NCI-H345 treated with DMSO at 0.1 percent for 48 hours (cell line): Measurements from ENCODE around the gene UBA52.
"Not testable (repeated sequence)": the region's sequence is repeated elsewhere in the genome, so short reads cannot be mapped to it uniquely, and the experiment has no call there.

ENCODE experiments used
- DNase-seq: peaks from one replicate; lab custom pipeline; 2025; ENCODE audit not compliant: unreplicated experiment; lab: John Stamatoyannopoulos, UW

Gene UBA52

GRCh38 chr19:18591735-18592385 is 20.2 kb downstream of the UBA52 start:
- no peak for DNase-seq

DNA sequence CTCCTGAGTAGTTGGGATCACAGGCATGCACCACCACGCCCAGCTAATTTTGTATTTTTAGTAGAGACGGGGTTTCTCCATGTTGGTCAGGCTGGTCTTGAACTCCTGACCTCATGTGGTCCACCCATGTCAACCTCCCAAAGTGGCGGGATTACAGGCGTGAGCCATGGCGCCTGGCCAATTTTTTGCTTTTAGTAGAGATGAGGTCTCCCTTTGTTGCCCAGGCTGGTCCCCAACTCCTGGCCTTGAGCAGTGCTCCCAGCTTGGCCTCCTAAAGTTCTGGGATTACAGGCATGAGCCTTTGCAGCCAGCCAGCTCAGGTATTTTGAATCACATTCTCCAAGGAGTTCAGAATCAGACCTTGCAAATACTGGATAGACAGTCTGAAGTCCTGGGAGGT is 21.1 kb downstream of the UBA52 start:
- DNase-seq = not testable (repeated sequence)

- DNase-seq = no peak
Observed at GRCh38 chr19:18593367-18594095, 21.9 kb downstream of the UBA52 start.

GRCh38 chr19:18594096-18594823 is 22.6 kb downstream of the UBA52 start:
- DNase-seq = peak; percentile 4

- no peak for DNase-seq
Observed at GRCh38 chr19:18594824-18595373, 23.2 kb downstream of the UBA52 start.

DNA sequence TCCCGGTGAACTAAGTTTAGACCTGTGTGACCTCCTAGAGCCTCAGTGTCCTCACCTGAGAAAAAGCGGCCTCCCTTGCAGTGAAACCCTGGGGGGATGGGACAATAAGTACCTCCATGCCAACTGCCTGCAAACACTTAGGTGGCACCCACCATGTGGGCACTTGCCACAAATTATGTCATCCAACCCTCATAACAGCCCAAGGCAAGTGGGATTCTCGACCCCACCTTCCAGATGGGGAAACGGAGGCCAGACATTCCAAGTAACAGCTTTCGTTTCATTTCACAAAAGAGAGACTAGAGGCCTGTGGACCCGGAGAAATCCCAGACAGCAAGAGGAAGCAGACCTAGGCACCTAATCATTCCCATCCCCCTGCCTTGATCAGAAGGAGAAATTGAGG is 23.8 kb downstream of the UBA52 start:
- no peak for DNase-seq

DNA sequence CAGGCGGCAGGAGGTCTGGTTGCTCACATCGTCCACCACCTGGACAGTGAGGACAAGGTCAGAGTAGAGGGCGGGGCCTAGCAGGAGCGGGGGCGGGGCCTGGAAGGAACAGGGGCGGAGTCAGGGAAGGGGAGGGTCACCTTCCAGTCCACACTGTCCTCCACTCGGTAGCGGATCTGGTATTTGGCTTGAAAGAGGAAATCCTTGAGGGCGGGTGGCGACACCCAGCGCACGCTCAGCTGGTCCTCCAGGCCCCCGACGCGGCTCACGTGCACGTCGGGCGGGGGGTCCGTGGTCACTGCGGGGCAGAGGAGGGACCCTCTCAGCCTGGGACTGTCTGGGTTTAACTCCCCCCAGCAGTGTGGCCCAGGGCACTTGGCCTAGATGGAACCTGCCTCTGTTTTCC is 25.1 kb downstream of the UBA52 start:
- DNase-seq = no peak

DNA sequence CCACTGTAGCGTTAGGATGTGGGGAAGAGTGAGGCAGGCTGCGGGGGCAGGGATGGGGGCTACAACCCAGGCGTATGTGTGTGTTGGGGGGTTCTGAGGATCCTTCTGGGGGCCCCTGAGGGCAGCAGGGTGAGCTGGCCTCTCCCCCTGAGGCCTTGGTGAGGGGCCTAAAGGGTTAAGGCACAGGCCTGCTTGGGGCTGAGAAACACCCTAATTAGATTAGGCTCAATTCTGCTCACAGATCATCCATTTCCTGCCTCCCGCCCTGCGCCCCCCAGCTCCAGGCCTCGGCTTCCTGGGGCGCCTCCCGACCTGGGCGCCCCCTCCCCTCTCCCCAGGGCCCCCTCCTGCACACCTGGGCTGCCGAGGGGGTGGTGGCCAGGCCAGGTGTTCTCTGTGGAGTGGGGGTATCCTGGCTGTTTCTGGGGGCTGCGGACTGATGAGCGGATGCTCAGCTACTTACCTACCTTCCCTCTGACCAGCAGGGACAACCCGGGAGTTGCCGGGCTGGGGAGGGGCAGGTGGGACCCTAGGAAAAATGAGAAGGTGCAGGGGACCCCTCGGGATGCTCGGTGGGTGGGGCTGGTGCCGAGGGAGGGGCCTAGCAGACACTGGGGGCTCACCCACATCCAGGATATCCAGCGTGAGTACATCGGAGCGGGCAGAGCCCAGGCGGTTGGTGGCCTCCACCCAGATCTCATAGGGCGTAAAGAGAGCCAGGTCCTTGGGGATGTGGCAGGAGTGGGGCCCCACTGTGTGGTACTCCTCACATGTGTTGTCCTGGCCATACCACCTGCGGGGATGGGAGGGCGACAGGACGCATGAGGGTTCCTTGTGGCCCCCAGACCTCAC is 26.4 kb downstream of the UBA52 start:
- DNase-seq = no peak

GRCh38 chr19:18599485-18599884 is 27.8 kb downstream of the UBA52 start:
- DNase-seq = no peak

- DNase-seq = not testable (repeated sequence)
Observed at GRCh38 chr19:18600692-18601397, 29.2 kb downstream of the UBA52 start.

- DNase-seq = no peak
Observed at GRCh38 chr19:18601875-18602274, 30.2 kb downstream of the UBA52 start.

DNA sequence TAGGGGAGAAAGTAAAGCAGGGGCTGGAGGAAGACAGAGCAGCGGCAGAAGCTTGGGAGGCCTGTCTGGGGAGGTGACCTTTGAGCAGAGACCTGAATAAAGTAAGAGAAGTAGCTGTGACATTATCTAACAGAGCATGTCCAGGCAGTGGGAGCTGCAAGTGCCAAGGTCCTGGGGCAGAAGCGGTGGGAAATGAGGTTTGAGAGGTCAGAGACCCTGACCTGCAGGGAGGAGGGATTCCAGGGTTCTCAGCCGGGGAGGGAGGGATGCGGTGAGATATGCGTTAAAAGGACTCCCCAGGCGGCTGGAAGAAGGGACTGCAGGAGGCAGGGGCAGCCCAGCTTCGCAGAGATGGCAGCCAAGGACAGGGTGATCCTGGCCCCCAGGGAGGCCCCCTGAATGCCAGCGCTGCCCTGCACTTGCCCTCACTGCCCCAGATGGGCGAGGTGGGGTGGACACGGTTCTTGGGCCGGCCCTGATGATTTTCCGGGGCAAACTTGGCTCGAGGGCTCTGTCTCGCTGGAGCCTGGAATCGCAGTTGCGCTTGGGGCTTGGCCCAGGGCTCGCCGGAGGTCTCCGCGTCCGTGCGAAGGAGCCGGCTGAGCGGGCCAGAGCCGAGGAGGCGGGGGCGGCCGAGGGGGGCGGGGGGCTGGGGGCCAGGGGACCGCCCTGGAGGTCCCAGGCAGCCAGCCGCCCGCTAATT is 31.7 kb downstream of the UBA52 start:
- no peak for DNase-seq

- no peak for DNase-seq
Observed at GRCh38 chr19:18603958-18604819, 32.5 kb downstream of the UBA52 start.

- DNase-seq = no peak
Observed at GRCh38 chr19:18604820-18605159, 33.1 kb downstream of the UBA52 start.

DNA sequence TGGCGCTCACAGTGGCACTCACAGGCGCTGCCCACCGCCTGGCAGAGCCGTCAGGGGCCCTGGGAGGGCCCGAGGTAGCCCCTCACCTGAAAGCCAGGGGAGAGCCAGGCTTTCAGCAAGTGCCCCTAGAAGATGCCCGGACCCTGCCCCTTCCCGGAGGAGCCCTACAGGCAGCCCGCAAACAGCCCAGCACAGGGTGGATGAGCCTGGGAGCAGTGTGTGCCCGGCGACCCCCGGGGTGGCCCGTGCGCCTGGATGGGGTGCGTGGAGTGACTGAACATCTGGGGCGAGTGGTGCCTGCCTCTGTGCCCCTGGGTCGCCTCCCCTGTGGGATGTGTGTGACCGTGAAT is 33.5 kb downstream of the UBA52 start:
- no peak for DNase-seq

DNA sequence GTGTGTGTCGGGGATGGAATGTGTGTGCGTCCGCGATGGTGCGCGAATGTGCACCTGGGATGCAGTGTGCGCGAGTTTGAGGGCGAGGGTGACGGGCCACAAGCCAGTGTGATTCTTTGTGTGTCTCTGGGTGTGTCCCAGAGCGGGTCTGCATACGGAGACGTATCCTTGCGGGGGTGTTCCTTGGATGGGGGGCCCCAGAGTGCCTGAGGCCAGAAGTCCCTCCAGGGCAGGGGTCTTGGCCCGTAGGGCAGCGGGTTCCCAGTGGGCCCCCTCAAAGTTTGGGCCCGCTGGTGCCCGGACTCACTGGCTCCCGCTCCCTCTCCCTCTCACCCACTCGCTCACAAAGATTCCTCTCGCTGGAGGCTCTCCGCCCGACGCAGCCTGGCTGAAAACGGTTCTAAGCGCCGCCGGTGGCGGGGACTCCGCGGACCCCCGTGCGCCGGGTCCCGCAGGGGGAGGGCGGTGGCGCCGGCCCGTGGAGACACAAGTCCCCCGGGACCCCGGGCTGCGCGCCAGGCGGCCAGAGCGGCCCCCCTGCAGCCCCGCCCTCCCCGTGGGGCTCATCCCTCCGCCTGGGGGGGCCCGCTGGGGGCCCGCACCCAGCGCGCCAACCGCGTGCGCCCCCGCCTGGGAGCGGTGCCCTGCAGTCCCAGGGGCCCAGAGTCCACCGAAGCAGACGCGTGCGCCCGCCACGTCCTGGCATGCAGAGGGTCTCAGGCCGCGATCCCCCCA is 34.1 kb downstream of the UBA52 start:
- no peak for DNase-seq

DNA sequence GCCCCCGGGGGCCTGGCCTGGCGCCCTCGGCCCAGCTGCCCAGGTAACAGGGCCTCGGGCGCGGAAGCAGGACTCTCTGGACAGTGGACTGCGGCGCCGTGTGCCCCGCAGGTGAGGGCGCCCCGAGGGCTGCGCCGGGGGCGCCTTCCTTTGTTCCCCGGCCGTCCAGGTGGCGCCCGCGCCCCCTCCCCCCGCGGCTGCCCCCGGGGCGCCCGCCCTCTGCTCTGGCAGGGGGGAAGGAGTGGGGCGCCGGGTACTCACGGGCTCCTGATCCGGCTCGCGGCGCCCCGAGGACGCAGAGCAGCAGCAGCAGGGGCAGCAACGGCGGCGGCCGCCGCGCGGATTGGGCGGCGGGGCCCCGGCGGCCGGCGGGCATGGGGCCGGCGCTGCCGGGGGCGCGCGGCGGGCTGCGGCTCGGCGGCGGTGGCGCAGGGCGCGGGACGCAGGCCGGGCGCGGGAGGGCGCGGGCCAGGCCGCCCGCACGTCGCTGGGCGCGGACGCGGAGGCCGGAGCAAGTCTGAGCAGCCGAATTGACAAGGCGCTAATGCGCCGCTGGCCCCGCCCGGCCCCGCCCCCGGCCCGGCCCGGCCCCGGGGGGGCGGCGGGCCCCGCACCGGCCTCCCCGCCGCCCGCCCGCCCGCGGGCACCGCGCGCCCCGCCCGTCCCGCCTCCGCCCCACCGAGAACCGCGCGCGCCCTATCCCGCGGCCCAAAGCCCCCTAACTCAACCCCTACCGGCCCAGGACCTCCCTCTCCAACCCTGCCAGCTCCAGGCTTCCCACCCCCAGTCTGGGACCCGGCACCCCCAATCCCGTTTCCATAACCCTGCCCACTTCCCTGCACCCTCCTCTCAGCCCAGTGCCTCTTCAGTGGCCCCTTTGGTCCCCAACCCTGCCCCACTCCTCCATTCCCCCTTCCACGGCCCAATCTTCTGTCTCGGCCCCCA is 34.9 kb downstream of the UBA52 start, which contains the start of gene CRLF1:
TSS of gene CRLF1 (minus strand) at position 519 of the 945 bp plus-strand sequence. CDS start at position 376, 143 bp downstream.
- no peak for DNase-seq
